ENCODE results near the gene HGS. TPM values are rescaled to one million over a fixed set of nuclear protein-coding genes. Genes with fewer than 3 reads are reported as not detected.
A peak's percentile ranks its signal among the peaks of the same experiment; 100 is the strongest.

HGS gene
- total and polyA plus RNA-seq, 2 of the 4 experiments (the other 2 are of a cell fraction): 52.5 to 137 TPM

- Histone ChIP-seq H3K56ac (ENCODE audit: extremely low read depth, insufficient read depth, low read length) (no peak overlapping the region), H2BK120ac (ENCODE audit: low read depth, low read length) (no peak overlapping the region), H2AK5ac (ENCODE audit: low read depth, low read length) (no peak overlapping the region), H3K79me1 (ENCODE audit: low read depth in 1 of 2, low read length in 2 of 2) (peaks cover 30 to 77% of the 10 kb centered on the region in 2 experiments; a peak in 3 of 4 replicates), H3K4ac (ENCODE audit: low read depth, low read length) (no peak overlapping the region), H3K4me3 (ENCODE audit: insufficient read depth, low read depth, low read length) (no peak overlapping the region), H4K91ac (ENCODE audit: insufficient read depth, low read depth, low read length) (no peak overlapping the region), H2AFZ (replicated peaks; ENCODE audit: low read length, poor library complexity) (no peak overlapping the region), H2BK20ac (ENCODE audit: low read depth, low read length) (no peak overlapping the region), H4K5ac (ENCODE audit: low read depth, low read length) (no peak overlapping the region), H3K9ac (ENCODE audit: low read depth, low read length) (no peak overlapping the region), H3K4me1 (ENCODE audit: control insufficient read depth, insufficient read depth, low read length) (peaks cover 10% of the 10 kb centered on the region), H3K23ac (ENCODE audit: low read depth, low read length) (no peak overlapping the region), H3K9me3 (ENCODE audit: control insufficient read depth, insufficient read depth, low read length) (no peaks in the 10 kb centered on the region), H3K9me1 (ENCODE audit: insufficient read depth, low read length) (peaks cover 6% of the 10 kb centered on the region; the same call in 1 of the 2 replicates), H3K18ac (ENCODE audit: low read depth, low read length) (no peak overlapping the region), H3K4me2 (ENCODE audit: low read depth, low read length) (no peak overlapping the region), H3K14ac (replicated peaks; ENCODE audit: low read depth, low read length) (no peak overlapping the region), H3K27me3 (ENCODE audit: control insufficient read depth, insufficient read depth, low read length) (no peaks in the 10 kb centered on the region), H3K27ac (ENCODE audit: insufficient read depth, low read length) (no peak overlapping the region), H2BK5ac (ENCODE audit: low read depth, low read length, poor library complexity, severe bottlenecking) (no peak overlapping the region), H4K20me1 (ENCODE audit: insufficient read depth, low read length) (peaks cover 28% of the 10 kb centered on the region), H2BK15ac (ENCODE audit: low read depth, low read length) (no peak overlapping the region), H3K36me3 (ENCODE audit: control insufficient read depth, insufficient read depth, low read length) (peaks cover 14% of the 10 kb centered on the region), H4K8ac (ENCODE audit: low read depth in 2 of 2, low read length in 2 of 2) (no peak overlapping the region), H2AK9ac (replicated peaks; ENCODE audit: low read depth, low read length, poor library complexity) (peak overlapping the region; percentile 33)
- intact Hi-C loops (cut with micrococcal nuclease): no loop called here
- in situ Hi-C loops (cut with MboI; ENCODE audit: low sequenced_read_pairs): no loop called here
- no peak for TF ChIP-seq NFE2L2 (IDR thresholded peaks at IDR 0.05; ENCODE audit: low read depth, low read length)
- no peak for TF ChIP-seq POLR2A (IDR thresholded peaks at IDR 0.05; ENCODE audit: low read depth, low read length)
- no peak for TF ChIP-seq MAZ (IDR thresholded peaks at IDR 0.05; ENCODE audit: borderline replicate concordance, low read depth, low read length)
- TF ChIP-seq, protein P1, sequence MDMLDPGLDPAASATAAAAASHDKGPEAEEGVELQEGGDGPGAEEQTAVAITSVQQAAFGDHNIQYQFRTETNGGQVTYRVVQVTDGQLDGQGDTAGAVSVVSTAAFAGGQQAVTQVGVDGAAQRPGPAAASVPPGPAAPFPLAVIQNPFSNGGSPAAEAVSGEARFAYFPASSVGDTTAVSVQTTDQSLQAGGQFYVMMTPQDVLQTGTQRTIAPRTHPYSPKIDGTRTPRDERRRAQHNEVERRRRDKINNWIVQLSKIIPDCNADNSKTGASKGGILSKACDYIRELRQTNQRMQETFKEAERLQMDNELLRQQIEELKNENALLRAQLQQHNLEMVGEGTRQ (IDR thresholded peaks at IDR 0.05; ENCODE audit: low read depth, low read length): no peak
- TF ChIP-seq BHLHE40 (IDR thresholded peaks at IDR 0.05; ENCODE audit: low read depth, low read length): no peak
- TF ChIP-seq SMC3 (IDR thresholded peaks at IDR 0.05; ENCODE audit: low read depth, low read length): no peak
- no peak for TF ChIP-seq CEBPB (IDR thresholded peaks at IDR 0.05; ENCODE audit: low read depth, low read length)
- TF ChIP-seq RCOR1 (IDR thresholded peaks at IDR 0.05; ENCODE audit: insufficient replicate concordance, low read length): no peak
- TF ChIP-seq FOS (IDR thresholded peaks at IDR 0.05; ENCODE audit: low read depth, low read length): no peak
- no peak for TF ChIP-seq MAFK (IDR thresholded peaks at IDR 0.05; ENCODE audit: low read depth, low read length)
- no peak for TF ChIP-seq CHD1 (IDR thresholded peaks at IDR 0.05; ENCODE audit: low read depth, low read length)
- no peak for TF ChIP-seq ELK1 (IDR thresholded peaks at IDR 0.05; ENCODE audit: borderline replicate concordance, low read depth, low read length)
- TF ChIP-seq RAD21 (IDR thresholded peaks at IDR 0.05; ENCODE audit: low read length): no peak
- DNase-seq (no peak), ATAC-seq (ENCODE audit: low read depth) (no peak)
- dilution Hi-C loops (cut with HindIII; ENCODE audit: low sequenced_read_pairs, unreplicated experiment): no loop called here
- BruUV-seq (replicated peaks): TSS peak; percentile 85
- CTCF ChIA-PET: no interaction called here
- POLR2A ChIA-PET (ENCODE audit: unreplicated experiment): no interaction called here
- WGBS, 2 experiments (ENCODE audit: extremely low coverage in 2 of 2, insufficient read length in 1 of 2): 73% methylated on average over 10 of the region's 17 CpGs; no CpG with 5 or more reads in 1 of the 2 experiments
Observed at GRCh38 chr17:81681672-81682071, 2.1 kb upstream of the HGS start.
